Measurements from ENCODE around the gene PCDH18. TPM values are rescaled to one million over a fixed set of nuclear protein-coding genes. Genes with fewer than 3 reads are reported as not detected.

Gene PCDH18, protein sequence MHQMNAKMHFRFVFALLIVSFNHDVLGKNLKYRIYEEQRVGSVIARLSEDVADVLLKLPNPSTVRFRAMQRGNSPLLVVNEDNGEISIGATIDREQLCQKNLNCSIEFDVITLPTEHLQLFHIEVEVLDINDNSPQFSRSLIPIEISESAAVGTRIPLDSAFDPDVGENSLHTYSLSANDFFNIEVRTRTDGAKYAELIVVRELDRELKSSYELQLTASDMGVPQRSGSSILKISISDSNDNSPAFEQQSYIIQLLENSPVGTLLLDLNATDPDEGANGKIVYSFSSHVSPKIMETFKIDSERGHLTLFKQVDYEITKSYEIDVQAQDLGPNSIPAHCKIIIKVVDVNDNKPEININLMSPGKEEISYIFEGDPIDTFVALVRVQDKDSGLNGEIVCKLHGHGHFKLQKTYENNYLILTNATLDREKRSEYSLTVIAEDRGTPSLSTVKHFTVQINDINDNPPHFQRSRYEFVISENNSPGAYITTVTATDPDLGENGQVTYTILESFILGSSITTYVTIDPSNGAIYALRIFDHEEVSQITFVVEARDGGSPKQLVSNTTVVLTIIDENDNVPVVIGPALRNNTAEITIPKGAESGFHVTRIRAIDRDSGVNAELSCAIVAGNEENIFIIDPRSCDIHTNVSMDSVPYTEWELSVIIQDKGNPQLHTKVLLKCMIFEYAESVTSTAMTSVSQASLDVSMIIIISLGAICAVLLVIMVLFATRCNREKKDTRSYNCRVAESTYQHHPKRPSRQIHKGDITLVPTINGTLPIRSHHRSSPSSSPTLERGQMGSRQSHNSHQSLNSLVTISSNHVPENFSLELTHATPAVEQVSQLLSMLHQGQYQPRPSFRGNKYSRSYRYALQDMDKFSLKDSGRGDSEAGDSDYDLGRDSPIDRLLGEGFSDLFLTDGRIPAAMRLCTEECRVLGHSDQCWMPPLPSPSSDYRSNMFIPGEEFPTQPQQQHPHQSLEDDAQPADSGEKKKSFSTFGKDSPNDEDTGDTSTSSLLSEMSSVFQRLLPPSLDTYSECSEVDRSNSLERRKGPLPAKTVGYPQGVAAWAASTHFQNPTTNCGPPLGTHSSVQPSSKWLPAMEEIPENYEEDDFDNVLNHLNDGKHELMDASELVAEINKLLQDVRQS
- not detected in 2 replicates for total RNA-seq

DNA sequence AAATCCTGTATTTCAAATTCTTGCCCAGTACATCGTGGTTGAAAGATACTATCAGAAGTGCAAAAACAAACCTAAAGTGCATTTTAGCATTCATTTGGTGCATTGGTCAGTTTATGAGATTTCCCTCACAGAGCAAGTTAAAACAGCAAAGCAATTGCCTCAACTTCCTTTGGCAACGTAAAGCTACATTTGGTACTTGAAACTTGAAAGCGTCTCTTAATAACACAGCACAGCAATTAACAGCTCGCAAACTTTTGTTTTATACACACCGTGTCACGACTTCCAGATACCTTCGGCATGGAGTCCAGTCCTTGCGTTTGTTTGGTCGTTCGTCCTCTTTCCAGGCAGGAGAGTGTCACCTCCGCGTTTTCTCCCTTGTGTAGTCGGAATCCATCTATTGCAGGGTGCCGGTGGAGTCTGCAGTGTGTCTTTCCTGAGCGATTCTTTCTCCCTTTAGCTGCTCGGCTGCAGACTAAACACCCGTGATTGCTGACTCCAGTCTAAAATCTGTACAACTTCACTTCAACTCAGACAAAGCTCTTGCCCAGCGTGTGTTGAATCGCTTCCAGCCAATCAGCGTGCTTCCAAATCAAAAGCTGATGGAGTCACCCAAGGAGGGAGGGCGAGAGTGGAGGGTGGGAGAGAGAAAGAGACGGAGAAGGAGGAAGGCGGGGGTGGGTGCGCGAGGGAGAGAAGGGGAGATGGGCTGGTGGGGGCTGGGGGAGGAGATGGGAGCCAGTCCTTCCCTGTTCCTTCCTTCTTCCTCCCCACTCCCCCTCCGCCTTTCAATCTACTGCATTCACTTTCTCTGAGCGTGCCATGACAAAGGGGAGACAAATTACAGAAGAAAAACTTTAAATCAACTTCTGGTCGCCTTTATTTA, at the start of gene PCDH18:
TSS of gene PCDH18 (minus strand) at position 509 of the 883 bp plus-strand sequence. CDS start at position 103, 406 bp downstream.
- Mint-ChIP-seq H3K4me1 (ENCODE audit: low read depth) (no peaks in the 10 kb centered on the region), H3K36me3 (ENCODE audit: low read depth) (no peaks in the 10 kb centered on the region), H3K27me3 (ENCODE audit: low read depth) (peaks cover 3% of the 10 kb centered on the region), H3K4me3 (ENCODE audit: low read depth) (no peak within 1 kb of the TSS), H3K27ac (no peak within 1 kb of the TSS), H3K9me3 (no peaks in the 10 kb centered on the region)
- intact Hi-C loops (cut with micrococcal nuclease) = no loop called here
- DNase-seq (ENCODE audit: low spot score) = no peak

DNA sequence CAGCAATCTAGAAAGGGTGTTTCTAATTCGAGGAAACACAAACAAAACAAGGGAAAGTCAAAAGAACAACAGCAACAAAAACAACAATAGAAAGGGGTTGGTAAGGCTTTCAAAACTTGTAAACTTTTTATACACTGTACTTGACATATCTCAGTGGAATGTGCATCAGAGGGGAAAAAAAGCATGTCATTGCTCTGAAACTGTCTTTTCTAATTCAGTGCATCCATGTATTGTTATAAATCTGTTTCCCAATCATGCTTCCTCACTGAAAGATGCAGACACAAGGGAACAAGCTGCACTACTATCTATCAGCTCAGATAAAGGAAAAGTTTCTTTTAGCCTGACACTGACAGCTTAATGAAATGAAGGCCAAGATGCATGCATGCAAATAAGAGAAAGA, 44.2 kb upstream of the PCDH18 start:
- no peak overlapping the region for H3K4me3 Mint-ChIP-seq (ENCODE audit: low read depth)
- H3K4me1 Mint-ChIP-seq (ENCODE audit: low read depth) = no peaks in the 10 kb centered on the region

DNA sequence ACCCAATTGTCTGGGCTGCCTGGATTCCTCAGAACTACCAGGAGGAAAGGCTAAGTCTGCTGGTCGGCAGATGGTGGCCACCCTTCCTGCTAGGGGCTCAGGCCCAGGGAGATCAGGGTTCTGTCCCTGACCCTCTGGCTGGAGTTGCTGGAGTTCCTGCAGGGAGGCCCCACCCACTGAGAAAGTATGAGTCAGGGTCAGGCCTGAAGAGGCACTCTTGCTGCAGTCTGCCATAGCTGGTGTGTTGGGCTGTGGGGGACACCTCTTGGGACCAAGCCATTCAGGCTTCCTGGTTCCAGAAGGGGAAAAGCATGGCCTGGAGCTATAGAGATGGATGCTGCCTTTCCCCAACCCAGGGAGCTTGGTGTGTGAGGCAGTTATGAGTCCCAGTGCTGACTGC, 40.4 kb upstream of the PCDH18 start:
- intact Hi-C loops (cut with micrococcal nuclease) = no loop called here
- Mint-ChIP-seq H3K27ac (no peak overlapping the region), H3K4me1 (ENCODE audit: low read depth) (no peaks in the 10 kb centered on the region), H3K4me3 (ENCODE audit: low read depth) (no peak overlapping the region), H3K9me3 (peaks cover 25% of the 10 kb centered on the region), H3K36me3 (ENCODE audit: low read depth) (no peaks in the 10 kb centered on the region), H3K27me3 (ENCODE audit: low read depth) (no peaks in the 10 kb centered on the region)
- no peak for DNase-seq (ENCODE audit: low spot score)

More for the DNA sequence above, 44.2 kb upstream of the PCDH18 start:
- intact Hi-C loops (cut with micrococcal nuclease) = no loop called here
- H3K9me3 Mint-ChIP-seq = no peaks in the 10 kb centered on the region
- H3K27me3 Mint-ChIP-seq (ENCODE audit: low read depth) = no peaks in the 10 kb centered on the region
- no peak overlapping the region for H3K27ac Mint-ChIP-seq
- H3K36me3 Mint-ChIP-seq (ENCODE audit: low read depth) = no peaks in the 10 kb centered on the region
- no peak for DNase-seq (ENCODE audit: low spot score)

DNA sequence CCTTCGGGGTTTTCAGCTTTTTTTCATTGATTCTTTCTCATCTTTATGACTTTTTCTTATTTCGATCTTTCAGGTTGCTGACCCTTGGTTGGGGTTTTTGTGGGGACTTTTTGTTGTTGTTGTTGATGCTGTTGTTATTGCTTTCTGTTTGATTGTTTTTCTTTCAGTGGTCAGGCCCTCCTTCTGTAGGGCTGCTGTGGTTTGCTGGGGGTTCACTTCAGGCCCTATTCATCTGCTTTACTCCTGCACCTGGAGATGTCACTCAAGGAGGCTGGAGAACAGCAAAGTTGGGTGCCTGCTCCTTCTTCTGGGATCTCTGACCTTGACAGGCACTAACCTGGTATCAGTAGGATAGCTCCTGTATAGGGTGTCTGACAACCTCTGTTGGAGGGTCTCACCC, 39.9 kb upstream of the PCDH18 start:
- H3K4me3 Mint-ChIP-seq (ENCODE audit: low read depth) = no peak overlapping the region
- H3K36me3 Mint-ChIP-seq (ENCODE audit: low read depth) = no peaks in the 10 kb centered on the region
- no peak overlapping the region for H3K27ac Mint-ChIP-seq
- no peak for DNase-seq (ENCODE audit: low spot score)
- H3K4me1 Mint-ChIP-seq (ENCODE audit: low read depth) = no peaks in the 10 kb centered on the region
- H3K9me3 Mint-ChIP-seq = peaks cover 26% of the 10 kb centered on the region
- H3K27me3 Mint-ChIP-seq (ENCODE audit: low read depth) = no peaks in the 10 kb centered on the region
- intact Hi-C loops (cut with micrococcal nuclease) = no loop called here

DNA sequence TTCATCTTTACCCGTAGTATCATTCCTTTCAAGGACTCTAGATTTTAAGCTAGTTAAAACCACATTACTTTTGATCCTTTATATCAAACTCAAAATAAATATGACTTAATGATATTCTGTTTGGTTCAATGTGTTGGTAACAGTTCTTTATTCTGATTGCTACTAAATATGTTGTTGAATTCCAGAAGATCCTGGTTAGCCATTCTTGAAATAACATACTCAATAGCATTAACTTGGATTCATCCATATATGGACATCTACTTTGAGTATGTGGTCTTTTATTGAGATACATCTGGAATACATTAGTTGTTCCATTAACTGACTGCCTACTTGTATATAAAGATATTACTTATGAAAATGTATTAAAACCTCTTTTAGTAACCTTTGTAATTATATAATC, 27.5 kb upstream of the PCDH18 start:
- H3K4me3 Mint-ChIP-seq (ENCODE audit: low read depth) = no peak overlapping the region

DNA sequence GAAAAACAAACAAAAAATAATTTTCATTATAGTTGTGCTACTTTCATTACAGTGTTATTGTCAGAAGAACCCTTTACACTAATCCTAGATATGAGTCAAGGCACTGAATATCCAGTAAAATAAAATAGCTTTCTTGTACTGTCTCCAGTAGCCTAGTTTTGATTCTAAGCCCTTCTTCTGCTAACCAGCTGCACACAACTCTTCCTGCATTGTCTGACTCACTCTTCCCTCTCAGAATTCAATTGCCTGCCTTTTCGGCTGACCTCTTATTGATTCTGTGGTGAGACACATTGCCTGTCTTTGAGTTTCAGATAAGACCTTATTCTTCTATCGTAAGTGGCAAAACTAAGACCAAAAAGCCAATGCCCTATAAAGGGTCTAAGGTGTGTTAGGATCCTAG, 26.7 kb upstream of the PCDH18 start:
- no peaks in the 10 kb centered on the region for H3K4me1 Mint-ChIP-seq (ENCODE audit: low read depth)
- H3K4me3 Mint-ChIP-seq (ENCODE audit: low read depth) = no peak overlapping the region
- H3K27me3 Mint-ChIP-seq (ENCODE audit: low read depth) = no peaks in the 10 kb centered on the region
- no peak for DNase-seq (ENCODE audit: low spot score)
- H3K9me3 Mint-ChIP-seq = peaks cover 5% of the 10 kb centered on the region
- H3K36me3 Mint-ChIP-seq (ENCODE audit: low read depth) = no peaks in the 10 kb centered on the region
- intact Hi-C loops (cut with micrococcal nuclease) = no loop called here
- H3K27ac Mint-ChIP-seq = no peak overlapping the region

More for the DNA sequence above, 27.5 kb upstream of the PCDH18 start:
- Mint-ChIP-seq H3K27ac (no peak overlapping the region), H3K4me1 (ENCODE audit: low read depth) (no peaks in the 10 kb centered on the region), H3K27me3 (ENCODE audit: low read depth) (no peaks in the 10 kb centered on the region), H3K36me3 (ENCODE audit: low read depth) (no peaks in the 10 kb centered on the region), H3K9me3 (peaks cover 6% of the 10 kb centered on the region)
- intact Hi-C loops (cut with micrococcal nuclease) = no loop called here
- DNase-seq (ENCODE audit: low spot score) = no peak

DNA sequence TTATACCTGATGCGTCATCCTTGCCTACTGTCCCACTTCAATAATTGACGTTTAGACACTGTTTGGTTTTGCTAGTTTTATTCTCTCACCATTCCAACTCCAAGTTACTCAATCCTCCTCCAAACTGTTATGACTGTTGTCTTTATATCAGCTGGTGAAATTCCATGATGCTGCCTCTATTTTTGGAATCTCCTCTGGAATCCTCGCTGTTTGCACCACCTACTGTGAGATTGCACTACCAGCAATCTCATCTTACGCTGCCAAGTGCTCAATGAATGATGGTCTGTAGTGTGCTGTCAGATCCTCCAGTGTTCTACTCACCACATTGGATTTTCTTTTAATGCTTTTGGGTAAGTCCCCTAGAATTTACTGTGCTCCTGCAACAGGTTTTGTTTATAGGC, 13.2 kb upstream of the PCDH18 start:
- Mint-ChIP-seq H3K27me3 (ENCODE audit: low read depth) (no peaks in the 10 kb centered on the region), H3K36me3 (ENCODE audit: low read depth) (no peaks in the 10 kb centered on the region), H3K4me3 (ENCODE audit: low read depth) (no peak overlapping the region), H3K9me3 (no peaks in the 10 kb centered on the region), H3K27ac (no peak overlapping the region), H3K4me1 (ENCODE audit: low read depth) (no peaks in the 10 kb centered on the region)
- intact Hi-C loops (cut with micrococcal nuclease) = no loop called here
- DNase-seq (ENCODE audit: low spot score) = no peak

DNA sequence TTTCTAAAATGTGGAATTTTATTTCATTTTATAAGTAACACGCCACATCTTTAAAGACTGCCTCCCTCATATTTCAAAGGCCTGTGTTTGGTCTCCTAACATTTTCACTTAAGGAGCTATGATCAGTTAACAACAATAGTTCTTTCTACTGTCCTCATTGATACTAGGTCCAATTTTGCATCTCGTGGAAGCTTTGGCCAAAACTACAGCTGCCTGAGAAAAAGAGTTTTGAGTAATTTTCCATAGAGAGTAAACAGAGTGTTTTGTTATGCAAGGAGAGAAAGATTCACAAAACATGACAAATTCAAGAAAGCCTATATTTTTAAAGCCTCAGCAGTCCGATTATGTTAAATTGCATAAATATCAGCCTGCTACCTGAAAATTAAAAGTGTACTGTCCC, 11.4 kb upstream of the PCDH18 start:
- H3K27ac Mint-ChIP-seq = no peak overlapping the region
- no peak for DNase-seq (ENCODE audit: low spot score)
- H3K9me3 Mint-ChIP-seq = no peaks in the 10 kb centered on the region
- intact Hi-C loops (cut with micrococcal nuclease) = no loop called here
- no peaks in the 10 kb centered on the region for H3K4me1 Mint-ChIP-seq (ENCODE audit: low read depth)
- no peaks in the 10 kb centered on the region for H3K36me3 Mint-ChIP-seq (ENCODE audit: low read depth)
- no peak overlapping the region for H3K4me3 Mint-ChIP-seq (ENCODE audit: low read depth)
- no peaks in the 10 kb centered on the region for H3K27me3 Mint-ChIP-seq (ENCODE audit: low read depth)

DNA sequence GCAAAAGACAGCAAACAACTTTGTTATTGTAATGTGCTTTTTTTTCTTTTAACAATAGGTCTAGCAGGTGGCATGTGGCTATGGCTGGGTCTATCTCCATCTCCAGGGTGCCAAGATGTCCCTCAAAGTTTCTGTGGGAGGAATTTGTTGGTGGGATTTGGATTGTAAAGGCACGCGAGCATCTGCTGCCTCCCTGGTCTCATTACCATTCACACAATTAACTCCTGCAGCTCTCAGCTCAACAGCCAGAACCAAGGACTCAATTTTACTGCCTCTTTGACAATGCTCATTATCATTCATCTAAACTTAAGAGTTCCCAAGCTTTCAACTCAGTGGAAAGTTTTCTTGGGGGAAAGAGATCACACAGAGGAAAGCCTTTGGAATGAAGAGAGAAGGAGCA, 10.9 kb upstream of the PCDH18 start:
- H3K36me3 Mint-ChIP-seq (ENCODE audit: low read depth) = no peaks in the 10 kb centered on the region
- H3K9me3 Mint-ChIP-seq = no peaks in the 10 kb centered on the region
- intact Hi-C loops (cut with micrococcal nuclease) = no loop called here
- no peaks in the 10 kb centered on the region for H3K27me3 Mint-ChIP-seq (ENCODE audit: low read depth)
- no peak for DNase-seq (ENCODE audit: low spot score)
- no peaks in the 10 kb centered on the region for H3K4me1 Mint-ChIP-seq (ENCODE audit: low read depth)
- no peak overlapping the region for H3K27ac Mint-ChIP-seq
- no peak overlapping the region for H3K4me3 Mint-ChIP-seq (ENCODE audit: low read depth)

DNA sequence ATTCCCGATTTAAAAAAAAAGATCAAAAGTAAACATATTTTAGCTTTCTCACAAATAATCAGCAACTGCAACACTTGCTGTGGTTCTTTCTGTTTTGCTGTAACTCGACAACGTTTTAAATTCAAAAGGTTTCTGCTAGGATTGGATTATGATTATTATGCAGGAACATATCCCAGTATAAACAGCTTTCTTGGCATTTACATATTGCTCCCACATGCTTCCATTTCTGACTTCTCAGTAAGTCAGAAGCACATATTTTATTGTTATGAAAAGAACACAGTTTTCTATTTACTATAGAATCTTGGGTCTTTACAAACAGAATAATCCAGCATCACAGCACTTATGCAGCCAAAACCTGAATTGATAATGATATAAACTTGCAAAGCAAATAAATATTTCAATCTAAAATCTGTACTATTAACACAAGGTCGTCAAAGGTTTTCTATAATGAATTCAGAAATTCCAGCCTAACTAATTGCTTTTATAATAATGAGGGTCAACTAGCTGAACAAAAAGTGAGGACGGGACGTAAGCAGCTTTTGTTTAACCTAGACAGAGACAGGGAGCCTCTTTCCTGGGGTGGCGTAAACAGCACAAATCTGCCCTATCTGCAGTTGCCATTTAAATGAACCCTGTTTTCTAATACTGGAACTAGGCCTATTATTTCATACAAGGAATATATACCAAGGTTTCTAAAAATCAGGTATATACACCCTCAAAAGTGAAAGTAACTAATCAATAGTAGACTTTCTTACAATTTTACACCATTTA, 9.8 kb upstream of the PCDH18 start:
- intact Hi-C loops (cut with micrococcal nuclease) = no loop called here
- H3K36me3 Mint-ChIP-seq (ENCODE audit: low read depth) = no peaks in the 10 kb centered on the region
- no peaks in the 10 kb centered on the region for H3K9me3 Mint-ChIP-seq

DNA sequence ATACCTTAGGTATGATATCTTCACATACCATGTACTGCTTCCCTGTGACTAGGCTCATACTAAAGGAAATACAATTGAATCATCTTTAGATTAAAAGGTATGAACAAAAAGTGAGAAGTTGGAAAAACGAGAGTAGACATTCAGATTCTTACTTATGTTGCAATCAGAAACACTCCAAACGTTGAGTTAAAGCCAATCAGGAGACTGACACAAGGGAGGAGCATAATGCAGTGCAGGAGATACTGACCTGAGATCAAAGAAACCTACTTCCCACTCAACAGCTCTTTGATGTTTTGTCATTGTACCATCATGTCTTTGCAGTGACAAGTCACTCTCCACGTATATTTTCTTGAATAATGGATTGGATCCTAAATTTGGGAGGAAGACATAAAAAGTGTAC, 8.9 kb upstream of the PCDH18 start:
- H3K9me3 Mint-ChIP-seq = no peaks in the 10 kb centered on the region
- no peaks in the 10 kb centered on the region for H3K27me3 Mint-ChIP-seq (ENCODE audit: low read depth)
- DNase-seq (ENCODE audit: low spot score) = no peak
- no peak overlapping the region for H3K27ac Mint-ChIP-seq
- no peak overlapping the region for H3K4me3 Mint-ChIP-seq (ENCODE audit: low read depth)
- intact Hi-C loops (cut with micrococcal nuclease) = no loop called here
- no peaks in the 10 kb centered on the region for H3K4me1 Mint-ChIP-seq (ENCODE audit: low read depth)
- no peaks in the 10 kb centered on the region for H3K36me3 Mint-ChIP-seq (ENCODE audit: low read depth)

More for the DNA sequence above, 9.8 kb upstream of the PCDH18 start:
- Mint-ChIP-seq H3K27me3 (ENCODE audit: low read depth) (no peaks in the 10 kb centered on the region), H3K27ac (no peak overlapping the region), H3K4me3 (ENCODE audit: low read depth) (no peak overlapping the region), H3K4me1 (ENCODE audit: low read depth) (no peaks in the 10 kb centered on the region)
- no peak for DNase-seq (ENCODE audit: low spot score)

Data from activated T-helper 2 cell treated with anti-CD3 and anti-CD28 coated beads, Interferon-gamma antibody, Interleukin-2, Interleukin-4, amounts not matched to agents 10 μg/mL and 5 μg/mL and 100 μg/mL, durations not matched to agents 14 hours and 24 hours and 36 hours (primary cell).